Fibroblast of mammary gland (primary cell): ENCODE data around the gene OPCML.

Source experiments
- DNase-seq: peaks from one replicate; pipeline ENCODE4 v3.0.0-alpha.2; 2010; ENCODE audit warnings: low read depth
- H3K4me3 ChIP-seq: 2 replicates; pipeline ENCODE4 v1.5.1; 2011; ENCODE audit warnings: low read depth, mild to moderate bottlenecking, low read length, moderate library complexity; ENCODE audit not compliant: control insufficient read depth
- CTCF ChIP-seq: conservative IDR thresholded peaks from 2 replicates; pipeline ENCODE4 v1.5.1; 2011; ENCODE audit warnings: low read depth, low read length, inconsistent platforms; ENCODE audit not compliant: control insufficient read depth, insufficient read depth

Gene OPCML

DNA sequence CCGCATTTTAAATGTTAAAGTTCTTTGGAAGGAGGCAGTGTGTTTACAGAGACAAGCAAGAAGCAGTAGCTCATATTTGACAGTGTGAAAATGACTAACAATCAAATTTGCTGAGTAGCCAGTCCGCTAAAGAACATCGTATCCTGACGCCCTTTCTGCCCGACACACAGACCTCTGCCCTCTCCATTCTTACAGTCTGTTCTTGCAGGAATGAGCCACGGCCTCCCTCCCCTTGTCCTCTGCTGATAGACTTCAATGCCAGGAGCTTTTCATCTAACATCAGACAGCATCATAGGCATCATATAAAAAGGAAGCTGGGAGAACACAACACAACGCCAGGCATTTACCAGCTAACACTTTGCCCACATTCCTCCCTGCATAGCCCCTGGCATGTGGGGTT, 486.0 kb downstream of the OPCML start:
- DNase-seq: no peak
- H3K4me3 ChIP-seq: no peak overlapping the region
- no peak for TF ChIP-seq CTCF

DNA sequence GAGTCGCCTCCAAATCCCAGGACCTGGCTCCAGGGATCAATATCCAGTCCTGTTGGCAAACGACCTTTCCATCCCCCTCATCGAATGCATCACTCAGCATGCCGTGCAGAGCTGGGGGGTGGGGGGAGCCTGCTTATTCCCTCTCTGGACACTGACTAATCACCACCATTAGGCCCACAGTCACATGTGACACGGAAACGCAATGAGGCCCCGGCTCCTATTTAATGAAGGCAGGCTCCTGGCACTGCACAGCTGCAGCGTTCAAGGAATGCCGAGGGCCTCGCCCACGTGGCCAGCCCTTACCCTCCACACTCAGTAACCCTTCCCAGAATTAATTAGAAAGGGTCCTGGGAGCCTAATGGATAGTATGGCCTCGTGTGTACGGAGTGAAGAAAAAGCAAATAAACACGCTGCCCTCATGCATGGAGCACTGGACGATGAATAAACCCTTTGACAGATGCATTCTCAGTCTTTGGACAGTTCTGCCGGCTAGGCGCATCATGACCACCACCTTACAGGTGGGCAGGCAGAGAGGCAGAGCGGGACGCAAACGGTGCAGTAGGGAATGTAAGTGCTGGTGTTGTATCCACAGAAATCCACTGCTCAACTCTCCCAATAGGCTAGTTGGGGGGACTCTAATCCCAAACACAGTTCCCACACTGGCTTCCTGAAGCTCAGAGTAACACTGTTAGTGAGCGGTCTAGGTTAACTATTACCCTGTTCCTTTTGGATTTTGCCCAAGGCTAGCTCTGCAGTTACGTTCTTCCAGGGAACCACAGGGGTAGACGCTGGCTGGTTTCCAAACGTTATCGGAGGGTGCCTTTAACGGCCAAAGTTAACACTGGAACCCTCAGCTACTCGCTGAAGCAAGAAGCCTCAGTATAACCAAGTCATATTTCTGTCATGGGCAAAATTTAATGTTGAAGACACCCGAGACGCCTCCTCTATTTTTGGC, 490.1 kb downstream of the OPCML start:
- no peak for TF ChIP-seq CTCF
- no peak for DNase-seq
- no peak overlapping the region for H3K4me3 ChIP-seq

GRCh38 chr11:133041181-133041580, 491.1 kb downstream of the OPCML start:
- TF ChIP-seq CTCF: no peak
- DNase-seq: no peak
- no peak overlapping the region for H3K4me3 ChIP-seq

DNA sequence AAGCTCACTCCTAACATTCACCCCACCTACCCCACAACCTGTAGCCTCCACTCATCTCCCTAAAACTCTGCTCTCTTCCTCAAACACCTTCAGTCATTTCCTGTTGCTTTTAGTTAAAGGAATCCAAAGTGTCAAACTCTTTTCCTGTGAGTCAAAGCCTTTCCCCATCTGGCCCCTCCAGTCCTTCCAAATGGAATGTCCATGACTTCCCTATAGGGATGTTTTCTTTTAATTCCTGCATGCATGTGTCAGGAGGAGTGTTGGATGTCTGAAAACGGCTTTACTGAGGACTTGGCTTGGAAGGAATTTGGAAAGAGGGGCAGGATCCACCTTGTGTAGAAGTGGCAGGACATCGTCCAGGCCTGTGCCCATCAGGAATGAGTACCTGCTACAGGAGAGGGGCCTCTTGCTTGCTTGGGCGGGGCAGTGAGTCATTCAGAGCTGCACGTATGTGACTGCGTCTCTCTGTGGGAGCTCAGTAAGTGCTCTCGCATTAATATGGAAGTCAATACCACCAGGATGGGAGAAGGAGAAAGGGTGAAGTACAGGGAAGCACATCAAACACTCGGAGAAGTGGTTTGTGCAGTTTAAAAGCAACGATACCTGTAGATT, 491.9 kb downstream of the OPCML start:
- DNase-seq: no peak
- no peak for TF ChIP-seq CTCF

GRCh38 chr11:133038850-133039249, 493.5 kb downstream of the OPCML start:
- TF ChIP-seq CTCF: no peak
- DNase-seq: no peak
- H3K4me3 ChIP-seq: no peak overlapping the region

More for the DNA sequence above, 491.9 kb downstream of the OPCML start:
- no peak overlapping the region for H3K4me3 ChIP-seq

- TF ChIP-seq CTCF: no peak
- H3K4me3 ChIP-seq: no peak overlapping the region
These were observed 497.4 kb downstream of the OPCML start for GRCh38 chr11:133034929-133035328.

More at GRCh38 chr11:133034929-133035328, 497.4 kb downstream of the OPCML start:
- no peak for DNase-seq
